Adrenal gland (tissue), 5 donors: ENCODE results near the gene PALM.

Experiments
- CTCF ChIP-seq, 6 experiments: fragments of 450-650 bp in 4 of 6; fragments of 200-600 bp in 2 of 6; sonication (generic) in 1 of 6; IDR thresholded peaks; 1 replicate in 5 of 6; 2 replicates in 1 of 6; pipeline versions ENCODE4 v1.5.1 to v1.8.0; 2016 to 2021; ENCODE audit warnings: antibody characterized with exemption in 6 of 6, mild to moderate bottlenecking in 2 of 6, moderate library complexity in 1 of 6
- POLR2A ChIP-seq, 2 donors: fragments of 450-650 bp; IDR thresholded peaks; one replicate each; pipeline ENCODE4 v1.6.1; 2017; ENCODE audit warnings: antibody characterized with exemption in 2 of 2, mild to moderate bottlenecking in 2 of 2, moderate library complexity in 1 of 2
- donor health status: DM: no; HTN: no; CAD: no.

- no peak for TF ChIP-seq CTCF (IDR thresholded peaks at IDR 0.05)
- TF ChIP-seq POLR2A (IDR thresholded peaks at IDR 0.05): no peak
These were observed 85.1 kb downstream of the PALM start for GRCh38 chr19:793806-794205.
